DOHH2 (cell line): ENCODE data around the gene SLC6A11.

Source experiments
- H3F3A ChIP-seq: fragments of 200-600 bp; sonication (generic), shearing (Covaris generic); 2 replicates; pipeline ENCODE4 v1.6.0; 2016; ENCODE audit warnings: antibody characterized with exemption, mild to moderate bottlenecking; ENCODE audit not compliant: control insufficient read depth, insufficient read depth
- H3K27ac ChIP-seq: fragments of 200-600 bp; sonication (generic); 2 replicates; pipeline ENCODE4 v1.5.1; 2014; ENCODE audit warnings: low read depth, mild to moderate bottlenecking, low read length, moderate library complexity
- H3K27me3 ChIP-seq: fragments of 200-600 bp; sonication (generic); 2 replicates; pipeline ENCODE4 v1.6.1; 2014; ENCODE audit warnings: mild to moderate bottlenecking, low read length, mixed read lengths; ENCODE audit not compliant: control insufficient read depth
- H3K36me3 ChIP-seq: fragments of 200-600 bp; sonication (generic); 2 replicates; pipeline ENCODE4 v1.6.1; 2014; ENCODE audit warnings: mild to moderate bottlenecking, low read length, moderate library complexity, mixed read lengths; ENCODE audit not compliant: control insufficient read depth
- H3K4me1 ChIP-seq: fragments of 200-600 bp; sonication (generic); 2 replicates; pipeline ENCODE4 v1.6.1; 2014; ENCODE audit warnings: mild to moderate bottlenecking, low read length, mixed read lengths; ENCODE audit not compliant: control insufficient read depth
- H3K4me2 ChIP-seq: fragments of 200-600 bp; sonication (generic); 2 replicates; pipeline ENCODE4 v1.6.0; 2014; ENCODE audit warnings: mild to moderate bottlenecking, low read length, moderate library complexity
- H3K4me3 ChIP-seq: fragments of 200-600 bp; sonication (generic); 2 replicates; pipeline ENCODE4 v1.5.1; 2014; ENCODE audit warnings: mild to moderate bottlenecking, low read length, mixed read lengths
- H3K79me2 ChIP-seq: fragments of 200-600 bp; sonication (generic); 2 replicates; pipeline ENCODE4 v1.6.1; 2014; ENCODE audit warnings: mild to moderate bottlenecking, low read length, mixed read lengths; ENCODE audit not compliant: control insufficient read depth
- H3K9me2 ChIP-seq: fragments of 200-600 bp; sonication (generic); replicated peaks from 2 replicates; pipeline ENCODE4 v1.6.1; 2014; ENCODE audit warnings: mild to moderate bottlenecking, low read length, mixed read lengths; ENCODE audit not compliant: control insufficient read depth
- H3K9me3 ChIP-seq: fragments of 200-600 bp; sonication (generic); 2 replicates; pipeline ENCODE4 v1.6.1; 2014; ENCODE audit warnings: antibody characterized with exemption, low read length, mixed read lengths; ENCODE audit not compliant: control insufficient read depth, insufficient read depth
- H4K20me1 ChIP-seq: fragments of 200-600 bp; sonication (generic); 2 replicates; pipeline ENCODE4 v1.6.0; 2014; ENCODE audit warnings: low read depth, mild to moderate bottlenecking, antibody characterized with exemption, low read length, moderate library complexity; ENCODE audit not compliant: control insufficient read depth, insufficient read depth
- CTCF ChIP-seq: fragments of 200-600 bp; sonication (generic); IDR thresholded peaks from one replicate; pipeline ENCODE4 v1.5.1; 2014; ENCODE audit warnings: antibody characterized with exemption, mild to moderate bottlenecking, low read depth, low read length; ENCODE audit not compliant: poor library complexity, severe bottlenecking
- EZH2phosphoT487 ChIP-seq: fragments of 200-600 bp; sonication (generic); IDR thresholded peaks from 2 replicates; pipeline ENCODE4 v1.6.1; 2017; ENCODE audit warnings: borderline replicate concordance, mild to moderate bottlenecking, antibody characterized with exemption, low read length, moderate library complexity, mixed read lengths

The SLC6A11 gene

GRCh38 chr3:10984371-10984896 lies 168.4 kb downstream of the SLC6A11 start:
- H3K79me2 ChIP-seq, result no peaks in the 10 kb centered on the region
- TF ChIP-seq EZH2phosphoT487, result no peak
- TF ChIP-seq CTCF, result no peak
- no peak overlapping the region for H3K4me3 ChIP-seq
- no peak overlapping the region for H3K4me2 ChIP-seq
- H3K36me3 ChIP-seq, result no peaks in the 10 kb centered on the region
- no peaks in the 10 kb centered on the region for H3K9me3 ChIP-seq
- H3F3A ChIP-seq, result no peaks in the 10 kb centered on the region
- H3K9me2 ChIP-seq, result no peaks in the 10 kb centered on the region
- no peak overlapping the region for H3K27ac ChIP-seq
- peaks cover 7% of the 10 kb centered on the region for H3K27me3 ChIP-seq
- no peaks in the 10 kb centered on the region for H4K20me1 ChIP-seq
- H3K4me1 ChIP-seq, result no peaks in the 10 kb centered on the region

- no peaks in the 10 kb centered on the region for H3K79me2 ChIP-seq
Measured at GRCh38 chr3:10985181-10985580, 169.2 kb downstream of the SLC6A11 start.

GRCh38 chr3:10986592-10986991 lies 170.6 kb downstream of the SLC6A11 start:
- H3K4me1 ChIP-seq, result no peaks in the 10 kb centered on the region
- H3F3A ChIP-seq, result no peaks in the 10 kb centered on the region
- H3K79me2 ChIP-seq, result no peaks in the 10 kb centered on the region
- H3K27me3 ChIP-seq, result peaks cover 7% of the 10 kb centered on the region; the same call in 1 of the 2 replicates
- no peaks in the 10 kb centered on the region for H3K36me3 ChIP-seq
- TF ChIP-seq EZH2phosphoT487, result no peak
- H3K27ac ChIP-seq, result no peak overlapping the region
- H3K4me2 ChIP-seq, result no peak overlapping the region
- H3K4me3 ChIP-seq, result no peak overlapping the region
- no peaks in the 10 kb centered on the region for H3K9me2 ChIP-seq
- no peaks in the 10 kb centered on the region for H4K20me1 ChIP-seq
- no peaks in the 10 kb centered on the region for H3K9me3 ChIP-seq

More at GRCh38 chr3:10985181-10985580, 169.2 kb downstream of the SLC6A11 start:
- no peaks in the 10 kb centered on the region for H3K9me2 ChIP-seq
- H3K27ac ChIP-seq, result no peak overlapping the region
- H3K4me1 ChIP-seq, result no peaks in the 10 kb centered on the region
- H3K9me3 ChIP-seq, result no peaks in the 10 kb centered on the region
- H3K4me3 ChIP-seq, result no peak overlapping the region
- no peaks in the 10 kb centered on the region for H3F3A ChIP-seq
- H4K20me1 ChIP-seq, result no peaks in the 10 kb centered on the region
- TF ChIP-seq CTCF, result no peak
- TF ChIP-seq EZH2phosphoT487, result no peak
- H3K36me3 ChIP-seq, result no peaks in the 10 kb centered on the region
- H3K4me2 ChIP-seq, result no peak overlapping the region
- peaks cover 7% of the 10 kb centered on the region for H3K27me3 ChIP-seq

GRCh38 chr3:10988001-10988665 lies 172.1 kb downstream of the SLC6A11 start:
- H3K4me2 ChIP-seq, result no peak overlapping the region
- H3K79me2 ChIP-seq, result no peaks in the 10 kb centered on the region
- no peak overlapping the region for H3K27ac ChIP-seq
- no peaks in the 10 kb centered on the region for H3K9me2 ChIP-seq
- TF ChIP-seq EZH2phosphoT487, result no peak
- no peak for TF ChIP-seq CTCF
- no peaks in the 10 kb centered on the region for H3K27me3 ChIP-seq
- H3K4me1 ChIP-seq, result no peaks in the 10 kb centered on the region
- no peaks in the 10 kb centered on the region for H4K20me1 ChIP-seq
- H3K36me3 ChIP-seq, result no peaks in the 10 kb centered on the region
- H3F3A ChIP-seq, result no peaks in the 10 kb centered on the region
- no peak overlapping the region for H3K4me3 ChIP-seq
- H3K9me3 ChIP-seq, result no peaks in the 10 kb centered on the region
